Right lobe of liver (tissue), 4 donors: ENCODE measurements around the gene MYO3B.

Experiments
- POLR2A ChIP-seq: fragments of 450-650 bp; IDR thresholded peaks from one replicate; pipeline ENCODE4 v1.6.1; 2017; ENCODE audit warnings: antibody characterized with exemption, mild to moderate bottlenecking
- TF ChIP-seq, protein P1 (sequence below), 4 donors: fragments of 200-600 bp in 3 of 4; fragments of 450-650 bp in 1 of 4; IDR thresholded peaks; one replicate each; pipeline versions ENCODE4 v1.5.1 to v1.8.0; 2016 to 2022; ENCODE audit warnings: antibody characterized with exemption in 4 of 4, mild to moderate bottlenecking in 2 of 4
- donor health status: DM: no; HTN: no; CAD: no.
- donor health status: DM: no; HTN: no; CAD: no.
- donor health status: DM: no; HTN: yes; CAD: no.

DNA sequence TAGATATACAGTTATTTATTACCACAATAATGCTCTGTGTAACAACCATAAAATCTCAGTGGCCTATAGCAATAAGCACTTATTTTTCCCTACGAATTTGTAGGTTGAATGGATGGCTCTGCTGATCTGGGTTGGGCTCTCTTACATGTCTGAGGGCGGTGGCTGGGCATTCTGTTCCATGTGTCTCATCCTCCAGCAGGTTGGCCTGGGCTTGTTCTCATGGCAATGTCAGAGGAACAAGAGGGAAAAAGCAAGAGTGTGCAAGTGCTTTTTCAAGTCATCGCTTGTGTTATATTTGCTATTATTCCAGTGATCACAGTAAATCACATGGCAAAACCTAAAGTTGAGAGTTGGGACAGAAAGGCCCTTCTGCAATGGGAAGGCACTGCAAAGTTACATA lies 30.4 kb upstream of the MYO3B start:
- TF ChIP-seq, protein P1, sequence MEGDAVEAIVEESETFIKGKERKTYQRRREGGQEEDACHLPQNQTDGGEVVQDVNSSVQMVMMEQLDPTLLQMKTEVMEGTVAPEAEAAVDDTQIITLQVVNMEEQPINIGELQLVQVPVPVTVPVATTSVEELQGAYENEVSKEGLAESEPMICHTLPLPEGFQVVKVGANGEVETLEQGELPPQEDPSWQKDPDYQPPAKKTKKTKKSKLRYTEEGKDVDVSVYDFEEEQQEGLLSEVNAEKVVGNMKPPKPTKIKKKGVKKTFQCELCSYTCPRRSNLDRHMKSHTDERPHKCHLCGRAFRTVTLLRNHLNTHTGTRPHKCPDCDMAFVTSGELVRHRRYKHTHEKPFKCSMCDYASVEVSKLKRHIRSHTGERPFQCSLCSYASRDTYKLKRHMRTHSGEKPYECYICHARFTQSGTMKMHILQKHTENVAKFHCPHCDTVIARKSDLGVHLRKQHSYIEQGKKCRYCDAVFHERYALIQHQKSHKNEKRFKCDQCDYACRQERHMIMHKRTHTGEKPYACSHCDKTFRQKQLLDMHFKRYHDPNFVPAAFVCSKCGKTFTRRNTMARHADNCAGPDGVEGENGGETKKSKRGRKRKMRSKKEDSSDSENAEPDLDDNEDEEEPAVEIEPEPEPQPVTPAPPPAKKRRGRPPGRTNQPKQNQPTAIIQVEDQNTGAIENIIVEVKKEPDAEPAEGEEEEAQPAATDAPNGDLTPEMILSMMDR (IDR thresholded peaks at IDR 0.05) = no peak
- no peak for TF ChIP-seq POLR2A
